ENCODE results near the gene ARHGAP12. TPM values are rescaled to one million over a fixed set of nuclear protein-coding genes. Genes with fewer than 3 reads are reported as not detected.

ARHGAP12 gene
- total RNA-seq, 1 donor from 2014 or later = 29.8 TPM

DNA sequence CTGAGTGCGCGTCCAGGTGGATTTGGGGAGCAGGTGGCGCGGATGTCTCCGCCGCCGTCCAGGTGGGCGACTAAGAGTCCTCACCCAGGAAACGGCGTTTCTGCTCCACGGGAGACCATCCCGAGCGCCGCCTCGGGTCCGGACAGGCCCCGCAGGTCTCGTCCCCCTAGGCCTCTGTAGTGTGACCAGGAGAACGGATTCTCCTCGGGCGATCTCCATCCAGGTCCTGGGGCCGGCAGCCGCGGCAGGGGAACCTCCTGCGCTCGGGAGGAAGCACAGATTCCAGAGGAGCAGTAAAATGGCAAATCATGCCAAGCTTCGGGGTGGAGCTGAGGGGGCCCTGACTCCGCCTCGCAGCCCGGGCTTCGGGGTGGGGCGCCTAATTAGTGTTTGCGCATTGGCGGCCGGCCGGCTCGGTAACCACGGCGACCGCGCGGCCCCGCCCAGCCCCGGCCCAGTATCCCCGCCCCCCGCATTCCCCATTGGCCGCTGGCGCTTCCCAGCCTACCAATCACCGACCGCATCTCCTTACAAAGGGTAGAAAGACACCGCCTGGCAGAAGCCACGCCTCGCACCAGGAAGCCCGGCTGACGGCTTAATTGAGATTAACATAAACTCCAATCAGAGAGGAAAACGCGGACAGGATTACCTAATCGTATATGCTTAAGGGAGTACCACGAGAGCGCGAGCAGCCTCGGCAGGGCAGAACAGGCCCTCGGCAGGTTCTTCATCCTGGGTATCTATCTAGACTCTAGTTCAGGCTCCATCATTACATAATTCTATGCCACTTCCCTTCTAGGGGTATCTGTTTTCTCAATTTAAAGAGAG is 168.6 kb downstream of the ARHGAP12 start:
- no peaks in the 10 kb centered on the region for H3K27me3 ChIP-seq (ENCODE audit: low read depth)
- H3K27ac ChIP-seq = peak overlapping the region; percentile 97
- peaks cover 13% of the 10 kb centered on the region for H3K4me1 ChIP-seq
- DNase-seq = peak; percentile 97
- H3K9me3 ChIP-seq = no peaks in the 10 kb centered on the region
- no peaks in the 10 kb centered on the region for H3K36me3 ChIP-seq
- H3K4me3 ChIP-seq = peak overlapping the region; percentile 81
- TF ChIP-seq, protein P1, sequence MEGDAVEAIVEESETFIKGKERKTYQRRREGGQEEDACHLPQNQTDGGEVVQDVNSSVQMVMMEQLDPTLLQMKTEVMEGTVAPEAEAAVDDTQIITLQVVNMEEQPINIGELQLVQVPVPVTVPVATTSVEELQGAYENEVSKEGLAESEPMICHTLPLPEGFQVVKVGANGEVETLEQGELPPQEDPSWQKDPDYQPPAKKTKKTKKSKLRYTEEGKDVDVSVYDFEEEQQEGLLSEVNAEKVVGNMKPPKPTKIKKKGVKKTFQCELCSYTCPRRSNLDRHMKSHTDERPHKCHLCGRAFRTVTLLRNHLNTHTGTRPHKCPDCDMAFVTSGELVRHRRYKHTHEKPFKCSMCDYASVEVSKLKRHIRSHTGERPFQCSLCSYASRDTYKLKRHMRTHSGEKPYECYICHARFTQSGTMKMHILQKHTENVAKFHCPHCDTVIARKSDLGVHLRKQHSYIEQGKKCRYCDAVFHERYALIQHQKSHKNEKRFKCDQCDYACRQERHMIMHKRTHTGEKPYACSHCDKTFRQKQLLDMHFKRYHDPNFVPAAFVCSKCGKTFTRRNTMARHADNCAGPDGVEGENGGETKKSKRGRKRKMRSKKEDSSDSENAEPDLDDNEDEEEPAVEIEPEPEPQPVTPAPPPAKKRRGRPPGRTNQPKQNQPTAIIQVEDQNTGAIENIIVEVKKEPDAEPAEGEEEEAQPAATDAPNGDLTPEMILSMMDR (IDR thresholded peaks at IDR 0.05) = no peak
- ATAC-seq = peak; percentile 97 to 98
- intact Hi-C loops (cut with DNase I) = no loop called here

DNA sequence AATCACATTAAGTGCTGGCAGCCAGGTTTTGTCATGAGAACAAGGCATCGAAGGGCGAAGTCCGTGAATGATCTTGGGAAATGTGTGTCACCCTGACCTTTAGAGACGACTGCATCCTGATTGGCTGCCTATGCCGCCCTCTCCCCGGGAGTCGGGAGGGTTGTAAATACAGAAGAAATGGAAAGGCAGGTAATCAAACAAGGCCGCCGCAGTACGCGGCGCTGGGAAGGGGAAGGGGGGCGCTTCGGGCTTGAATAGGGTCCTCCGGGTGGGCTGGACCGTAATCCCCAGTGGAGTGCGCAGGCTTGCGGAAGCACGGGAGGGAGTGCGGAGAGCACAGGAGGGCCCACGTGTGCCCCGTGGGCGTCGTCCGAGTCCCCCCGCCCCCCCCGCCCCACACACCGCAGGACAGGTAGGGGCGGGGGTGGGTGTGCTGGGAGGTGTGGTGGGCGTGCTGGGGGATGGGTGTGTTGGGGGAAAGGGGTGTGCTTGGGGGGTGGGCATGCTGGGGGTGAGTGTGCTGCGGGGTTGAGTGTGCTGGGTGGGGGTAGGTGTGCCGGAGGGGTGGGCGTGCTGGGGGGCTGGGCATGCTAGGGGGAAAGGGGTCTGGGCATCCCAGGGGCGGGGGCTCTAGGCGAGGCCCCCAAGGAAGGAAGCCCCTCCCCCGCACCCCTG is 169.4 kb downstream of the ARHGAP12 start:
- intact Hi-C loops (cut with DNase I) = no loop called here

DNA sequence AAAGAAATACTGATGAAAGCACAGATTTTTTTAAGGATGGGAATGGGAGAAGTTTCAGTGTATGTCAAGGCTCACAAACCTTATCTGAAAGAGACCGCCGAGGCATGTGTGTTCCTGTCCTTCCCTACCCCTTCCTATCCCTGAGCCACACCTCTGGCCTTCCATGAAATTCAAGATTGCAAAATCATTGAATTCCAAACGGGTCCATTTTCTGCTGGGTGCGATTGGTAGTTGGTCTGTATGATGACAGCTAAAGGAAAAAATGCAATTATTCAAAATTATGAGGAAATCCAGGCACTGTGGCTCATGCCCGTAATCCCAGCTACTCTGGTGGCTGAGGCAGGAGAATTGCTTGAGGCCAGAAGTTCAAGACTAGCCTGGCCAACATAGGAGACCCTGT is 170.1 kb downstream of the ARHGAP12 start:
- Histone ChIP-seq H3K4me3 (no peak overlapping the region), H3K36me3 (no peaks in the 10 kb centered on the region), H3K27me3 (ENCODE audit: low read depth) (no peaks in the 10 kb centered on the region), H3K9me3 (no peaks in the 10 kb centered on the region), H3K27ac (peak overlapping the region; percentile 97), H3K4me1 (peaks cover 13% of the 10 kb centered on the region)
- intact Hi-C loops (cut with DNase I) = no loop called here
- ATAC-seq (no peak), DNase-seq (no peak)
- TF ChIP-seq, protein P1 (IDR thresholded peaks at IDR 0.05) = no peak

More for the DNA sequence above, 169.4 kb downstream of the ARHGAP12 start:
- H3K36me3 ChIP-seq = no peaks in the 10 kb centered on the region
- no peaks in the 10 kb centered on the region for H3K27me3 ChIP-seq (ENCODE audit: low read depth)
- H3K27ac ChIP-seq = peak overlapping the region; percentile 97
- DNase-seq (peak; percentile 64), ATAC-seq (peak; percentile 61 to 73)
- peak overlapping the region; percentile 81 for H3K4me3 ChIP-seq
- TF ChIP-seq, protein P1 (IDR thresholded peaks at IDR 0.05) = no peak
- no peaks in the 10 kb centered on the region for H3K9me3 ChIP-seq
- peaks cover 13% of the 10 kb centered on the region for H3K4me1 ChIP-seq

DNA sequence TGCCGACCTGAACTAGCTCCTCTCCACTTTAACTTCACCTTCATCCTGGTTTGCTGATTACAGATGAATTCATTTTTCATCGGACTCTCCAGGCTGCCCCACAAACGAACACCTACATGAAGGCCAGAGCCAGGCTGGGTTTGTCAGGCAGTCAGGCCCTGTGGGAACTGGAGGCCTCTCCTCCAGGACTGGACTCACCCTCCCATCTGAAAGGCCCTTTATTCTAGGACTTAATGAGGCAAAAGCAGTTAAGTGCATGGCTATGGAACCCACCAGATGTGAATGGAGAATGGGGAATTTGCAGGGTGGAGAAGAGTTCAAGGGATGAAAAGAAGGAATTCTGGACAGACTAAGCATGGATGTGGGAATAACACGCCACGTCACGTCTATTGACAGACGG is 170.8 kb downstream of the ARHGAP12 start:
- TF ChIP-seq, protein P1 (IDR thresholded peaks at IDR 0.05) = no peak
- no peak for DNase-seq
- intact Hi-C loops (cut with DNase I) = no loop called here
- no peak for ATAC-seq
- H3K4me3 ChIP-seq = no peak overlapping the region
- no peaks in the 10 kb centered on the region for H3K36me3 ChIP-seq
- H3K27ac ChIP-seq = no peak overlapping the region
- H3K27me3 ChIP-seq (ENCODE audit: low read depth) = no peaks in the 10 kb centered on the region
- peaks cover 13% of the 10 kb centered on the region for H3K4me1 ChIP-seq
- no peaks in the 10 kb centered on the region for H3K9me3 ChIP-seq

DNA sequence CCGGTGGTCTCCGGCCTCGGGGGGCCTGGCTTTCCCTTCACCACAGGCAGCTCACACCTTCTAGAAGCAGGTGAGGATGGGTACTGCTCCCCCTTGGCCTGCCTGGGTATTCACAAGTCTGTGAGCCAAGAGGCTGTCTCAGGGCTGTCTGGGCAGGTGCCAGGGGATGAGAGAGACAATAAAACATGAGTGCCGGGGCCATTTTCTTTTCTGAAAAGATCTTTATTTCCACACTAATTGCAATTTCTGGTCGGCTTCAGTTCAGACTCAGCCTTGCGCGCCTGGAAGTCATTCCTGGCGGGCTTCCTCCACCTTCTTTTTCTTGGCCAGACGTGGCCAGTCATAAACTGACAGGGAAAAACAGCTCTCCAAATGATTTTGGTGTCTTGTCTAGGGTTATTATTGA is 171.2 kb downstream of the ARHGAP12 start:
- H3K4me3 ChIP-seq = no peak overlapping the region
- DNase-seq = no peak
- no peak overlapping the region for H3K27ac ChIP-seq
- intact Hi-C loops (cut with DNase I) = no loop called here
- no peaks in the 10 kb centered on the region for H3K9me3 ChIP-seq
- H3K4me1 ChIP-seq = peaks cover 13% of the 10 kb centered on the region
- ATAC-seq = no peak
- TF ChIP-seq, protein P1 (IDR thresholded peaks at IDR 0.05) = no peak
- no peaks in the 10 kb centered on the region for H3K27me3 ChIP-seq (ENCODE audit: low read depth)
- H3K36me3 ChIP-seq = no peaks in the 10 kb centered on the region
